Panc1 (cell line): ENCODE data around the gene PGS1. TPM values are rescaled to one million over a fixed set of nuclear protein-coding genes. Genes with fewer than 3 reads are reported as not detected.
"Not testable (repeated sequence)": the region's sequence is repeated elsewhere in the genome, so short reads cannot be mapped to it uniquely, and the experiment has no call there.

Experiments used
- ATAC-seq: fragments of 200-7000 bp; cut with Tn5 transposase; 2 replicates; pipeline ENCODE4 v1.9.1; 2020; ENCODE audit warnings: mild to moderate bottlenecking, moderate library complexity
- BruUV-seq: library from RNA; stranded (reverse); fragments of 400-500 nt; replicated peaks from 2 replicates; lab custom pipeline; 2021; lab: Mats Ljungman, UMichigan
- CTCF ChIA-PET: fragments of 300-600 bp; sonication (Branson Sonifier 250); formaldehyde crosslinking; loops from one replicate; lab custom pipeline; 2022; ENCODE audit warnings: antibody characterized with exemption; lab: Charles Lee
- POLR2A ChIA-PET: fragments of 300-600 bp; sonication (Branson Sonifier 250); formaldehyde crosslinking; loops from one replicate; lab custom pipeline; 2022; ENCODE audit warnings: antibody characterized with exemption; lab: Charles Lee
- DNase-seq: peaks from one replicate; pipeline ENCODE4 v3.0.0-alpha.2; 2010; ENCODE audit warnings: low read depth, low spot score
- H3K27ac ChIP-seq: 2 replicates; pipeline ENCODE4 v1.5.1; 2011; ENCODE audit warnings: mild to moderate bottlenecking, low read length, inconsistent platforms
- H3K27me3 ChIP-seq: fragments of 200-500 bp; sonication (Bioruptor generic); 2 replicates; pipeline ENCODE4 v1.6.0; 2014; ENCODE audit warnings: low read length, inconsistent platforms; ENCODE audit not compliant: control insufficient read depth, insufficient read depth
- H3K36me3 ChIP-seq: fragments of 200-500 bp; sonication (Bioruptor generic); 2 replicates; pipeline ENCODE4 v1.5.1; 2014; ENCODE audit warnings: inconsistent platforms, mild to moderate bottlenecking, low read length, moderate library complexity; ENCODE audit not compliant: control insufficient read depth, insufficient read depth
- H3K4me1 ChIP-seq: 2 replicates; pipeline ENCODE4 v1.5.1; 2011; ENCODE audit warnings: inconsistent platforms, mild to moderate bottlenecking, low read length, moderate library complexity; ENCODE audit not compliant: control insufficient read depth, insufficient read depth
- H3K4me3 ChIP-seq, 2 experiments: 2 replicates each; pipeline ENCODE4 v1.5.1; 2011 to 2012; ENCODE audit warnings: low read depth in 2 of 2, low read length in 2 of 2, mild to moderate bottlenecking in 2 of 2, inconsistent platforms in 1 of 2, moderate library complexity in 1 of 2
- H3K9me3 ChIP-seq: fragments of 200-500 bp; sonication (Bioruptor generic); 2 replicates; pipeline ENCODE4 v1.5.1; 2014; ENCODE audit warnings: low read depth, mild to moderate bottlenecking, inconsistent platforms, low read length, moderate library complexity; ENCODE audit not compliant: control insufficient read depth, insufficient read depth
- CTCF ChIP-seq: fragments of 450-650 bp; IDR thresholded peaks from 2 replicates; pipeline ENCODE4 v1.5.1; 2017; ENCODE audit warnings: mild to moderate bottlenecking
- POLR2AphosphoS5 ChIP-seq: IDR thresholded peaks from 2 replicates; pipeline ENCODE4 v1.6.1; 2012; ENCODE audit warnings: mild to moderate bottlenecking, low read depth, low read length, moderate library complexity
- SIN3A ChIP-seq: IDR thresholded peaks from 2 replicates; pipeline ENCODE4 v1.6.1; 2012; ENCODE audit warnings: low read depth, mild to moderate bottlenecking, low read length, moderate library complexity, borderline replicate concordance; ENCODE audit not compliant: insufficient read depth
- TCF7L2 ChIP-seq: IDR thresholded peaks from 2 replicates; pipeline ENCODE4 v1.6.1; 2011; ENCODE audit warnings: mild to moderate bottlenecking, low read depth, low read length, inconsistent platforms
- in situ Hi-C: cut with HindIII; loops from 2 replicates; pipeline ENCODE4 v1.10.0; 2016; ENCODE audit warnings: low sequenced_read_pairs, low pct_unique_long_range_greater_than_20kb
- intact Hi-C: fragments of 100-400 bp; cut with micrococcal nuclease; formaldehyde crosslinking; loops from one replicate; pipeline ENCODE4 v1.10.0; 2022; ENCODE audit not compliant: unreplicated experiment
- total RNA-seq: library from RNA; stranded (reverse); gene quantifications from one replicate; pipeline ENCODE4 v1.2.1, GENCODE V29; 2021; ENCODE audit not compliant: unreplicated experiment
- TF ChIP-seq, protein P1 (sequence below), 2 experiments: IDR thresholded peaks; 2 replicates each; pipeline ENCODE4 v1.6.1; 2011 to 2012; ENCODE audit warnings: low read depth in 2 of 2, control low read depth in 1 of 2, low read length in 1 of 2, mild to moderate bottlenecking in 1 of 2, moderate library complexity in 1 of 2; ENCODE audit not compliant: insufficient read depth in 1 of 2

Gene PGS1
- total RNA-seq, 1 experiment from 2014 or later: 47.5 TPM

DNA sequence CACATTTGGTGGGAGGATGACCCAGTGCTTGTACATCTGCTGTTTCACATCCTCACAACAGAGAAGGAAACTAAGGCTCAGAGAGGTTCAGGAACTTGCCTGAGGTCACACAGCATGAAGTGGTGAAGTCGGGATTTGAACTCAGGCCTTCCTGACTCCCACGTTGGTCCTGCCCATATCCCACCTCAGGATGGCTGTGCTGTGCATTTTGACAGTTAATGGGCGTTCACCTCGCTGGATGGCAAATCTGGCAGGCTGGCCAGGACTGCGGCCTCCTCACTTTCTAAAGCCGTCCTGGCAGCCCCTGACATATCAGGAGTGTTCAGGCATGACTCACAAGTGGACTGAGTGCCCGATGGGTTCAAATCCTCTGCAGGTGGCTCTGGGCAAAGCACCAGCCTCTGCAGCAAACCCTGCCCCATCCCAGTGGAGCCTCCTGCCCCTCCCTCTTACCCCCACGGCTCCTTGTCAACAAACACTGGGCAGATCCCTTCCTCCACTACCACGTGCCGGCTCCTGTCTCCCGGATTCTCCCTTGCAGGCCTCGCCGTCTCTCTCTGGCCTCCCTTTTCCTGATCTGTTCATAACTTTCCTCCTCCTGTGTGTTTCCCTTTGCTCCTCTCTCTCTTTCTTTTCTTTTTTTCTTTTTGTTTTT lies 47.8 kb upstream of the PGS1 start:
- no peak for DNase-seq
- ChIA-PET POLR2A (no interaction called here), CTCF (no interaction called here)
- Histone ChIP-seq H3K9me3 (no peaks in the 10 kb centered on the region), H3K27ac (peak overlapping the region; percentile 87), H3K4me3 (no peak overlapping the region), H3K27me3 (no peaks in the 10 kb centered on the region), H3K4me1 (peaks cover 56% of the 10 kb centered on the region), H3K36me3 (no peaks in the 10 kb centered on the region)
- no TSS peak for BruUV-seq
- intact Hi-C loops (no loop called here), in situ Hi-C loops (no loop called here)
- ATAC-seq: peak; percentile 49
- TF ChIP-seq, protein P1, sequence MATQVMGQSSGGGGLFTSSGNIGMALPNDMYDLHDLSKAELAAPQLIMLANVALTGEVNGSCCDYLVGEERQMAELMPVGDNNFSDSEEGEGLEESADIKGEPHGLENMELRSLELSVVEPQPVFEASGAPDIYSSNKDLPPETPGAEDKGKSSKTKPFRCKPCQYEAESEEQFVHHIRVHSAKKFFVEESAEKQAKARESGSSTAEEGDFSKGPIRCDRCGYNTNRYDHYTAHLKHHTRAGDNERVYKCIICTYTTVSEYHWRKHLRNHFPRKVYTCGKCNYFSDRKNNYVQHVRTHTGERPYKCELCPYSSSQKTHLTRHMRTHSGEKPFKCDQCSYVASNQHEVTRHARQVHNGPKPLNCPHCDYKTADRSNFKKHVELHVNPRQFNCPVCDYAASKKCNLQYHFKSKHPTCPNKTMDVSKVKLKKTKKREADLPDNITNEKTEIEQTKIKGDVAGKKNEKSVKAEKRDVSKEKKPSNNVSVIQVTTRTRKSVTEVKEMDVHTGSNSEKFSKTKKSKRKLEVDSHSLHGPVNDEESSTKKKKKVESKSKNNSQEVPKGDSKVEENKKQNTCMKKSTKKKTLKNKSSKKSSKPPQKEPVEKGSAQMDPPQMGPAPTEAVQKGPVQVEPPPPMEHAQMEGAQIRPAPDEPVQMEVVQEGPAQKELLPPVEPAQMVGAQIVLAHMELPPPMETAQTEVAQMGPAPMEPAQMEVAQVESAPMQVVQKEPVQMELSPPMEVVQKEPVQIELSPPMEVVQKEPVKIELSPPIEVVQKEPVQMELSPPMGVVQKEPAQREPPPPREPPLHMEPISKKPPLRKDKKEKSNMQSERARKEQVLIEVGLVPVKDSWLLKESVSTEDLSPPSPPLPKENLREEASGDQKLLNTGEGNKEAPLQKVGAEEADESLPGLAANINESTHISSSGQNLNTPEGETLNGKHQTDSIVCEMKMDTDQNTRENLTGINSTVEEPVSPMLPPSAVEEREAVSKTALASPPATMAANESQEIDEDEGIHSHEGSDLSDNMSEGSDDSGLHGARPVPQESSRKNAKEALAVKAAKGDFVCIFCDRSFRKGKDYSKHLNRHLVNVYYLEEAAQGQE (IDR thresholded peaks at IDR 0.05; ENCODE audit: insufficient read depth in 1 of 2, low read depth in 2 of 2, low read length in 1 of 2): no peak
- TF ChIP-seq POLR2AphosphoS5 (peak; percentile 41; the same call in 1 of the 2 replicates), SIN3A (no peak)

- DNase-seq, POLR2A ChIA-PET, H3K9me3 ChIP-seq, H3K36me3 ChIP-seq, ATAC-seq, BruUV-seq, H3K4me3 ChIP-seq, in situ Hi-C loops, H3K27me3 ChIP-seq, intact Hi-C loops: not testable (repeated sequence)
- Histone ChIP-seq H3K27ac (peak overlapping the region; percentile 87), H3K4me1 (peaks cover 56% of the 10 kb centered on the region)
- CTCF ChIA-PET: interaction anchor here (0.7 kb wide), 1 partner anchor 22 kb away, joined by 6 read pairs; no protein-coding TSS in a partner anchor
Observed at GRCh38 chr17:78331355-78331754, 47.1 kb upstream of the PGS1 start.

- POLR2A ChIA-PET: no interaction called here
- DNase-seq (no peak), ATAC-seq (no peak)
- Histone ChIP-seq H3K36me3 (no peaks in the 10 kb centered on the region), H3K4me3 (no peak overlapping the region), H3K4me1 (peaks cover 64% of the 10 kb centered on the region), H3K27me3 (no peaks in the 10 kb centered on the region), H3K9me3 (no peaks in the 10 kb centered on the region), H3K27ac (peak overlapping the region; percentile 75)
- intact Hi-C loops (no loop called here), in situ Hi-C loops (no loop called here)
- BruUV-seq: no TSS peak
- TF ChIP-seq SIN3A (no peak), POLR2AphosphoS5 (no peak), TCF7L2 (no peak), CTCF (no peak)
- TF ChIP-seq, protein P1 (IDR thresholded peaks at IDR 0.05; ENCODE audit: insufficient read depth in 1 of 2, low read depth in 2 of 2, low read length in 1 of 2): no peak
- CTCF ChIA-PET: no interaction called here
Observed at GRCh38 chr17:78332991-78333390, 45.5 kb upstream of the PGS1 start.
